Upper lobe of right lung (tissue), 1 donor: Measurements from ENCODE around the gene ARHGAP15. TPM values are rescaled to one million over a fixed set of nuclear protein-coding genes. Genes with fewer than 3 reads are reported as not detected.

Experiments
- ATAC-seq: fragments of 200-7000 bp; cut with Tn5 transposase; one replicate; pipeline ENCODE4 v1.9.1; 2020; ENCODE audit warnings: mild to moderate bottlenecking, moderate library complexity
- DNase-seq: peaks from one replicate; pipeline ENCODE4 v3.0.0-alpha.2; 2020
- H3K27ac ChIP-seq: fragments of 200-600 bp; one replicate; pipeline ENCODE4 v1.8.0; 2022
- H3K27me3 ChIP-seq: fragments of 200-600 bp; one replicate; pipeline ENCODE4 v1.8.0; 2022; ENCODE audit warnings: mild to moderate bottlenecking
- H3K36me3 ChIP-seq: fragments of 200-600 bp; one replicate; pipeline ENCODE4 v1.8.0; 2022
- H3K4me1 ChIP-seq: fragments of 200-600 bp; one replicate; pipeline ENCODE4 v1.8.0; 2022
- H3K4me3 ChIP-seq: fragments of 200-600 bp; one replicate; pipeline ENCODE4 v1.8.0; 2022; ENCODE audit warnings: mild to moderate bottlenecking
- H3K9me3 ChIP-seq: fragments of 200-600 bp; one replicate; pipeline ENCODE4 v1.8.0; 2022
- CTCF ChIP-seq: fragments of 200-600 bp; IDR thresholded peaks from one replicate; pipeline ENCODE4 v1.8.0; 2022; ENCODE audit warnings: antibody characterized with exemption
- intact Hi-C: fragments of 100-400 bp; cut with DNase I; formaldehyde crosslinking; loops from one replicate; pipeline ENCODE4 v1.11.0; 2022
- total RNA-seq: library from RNA; stranded (reverse); fragmentation: NEBNext Ultra II Directional; extraction: Animal tissue kit (Norgen Biotek cat#: 25700); gene quantifications from one replicate; pipeline ENCODE4 v1.2.1, GENCODE V29; 2021
- donor health status: DM: no; HTN: yes; CAD: no; lungs with severe emphysema.

The ARHGAP15 gene
- total RNA-seq, 1 donor from 2014 or later: 19.2 TPM

- DNase-seq (no peak), ATAC-seq (no peak)
- H3K4me1 ChIP-seq: no peaks in the 10 kb centered on the region
- TF ChIP-seq CTCF: no peak
- H3K27me3 ChIP-seq: no peaks in the 10 kb centered on the region
- H3K9me3 ChIP-seq: no peaks in the 10 kb centered on the region
- no peak overlapping the region for H3K4me3 ChIP-seq
- intact Hi-C loops: no loop called here
- H3K36me3 ChIP-seq: no peaks in the 10 kb centered on the region
- no peak overlapping the region for H3K27ac ChIP-seq
Observed at GRCh38 chr2:143280097-143280757, 151.0 kb downstream of the ARHGAP15 start.

GRCh38 chr2:143282684-143283083, 153.5 kb downstream of the ARHGAP15 start:
- H3K4me1 ChIP-seq: no peaks in the 10 kb centered on the region
- H3K4me3 ChIP-seq: no peak overlapping the region
- no peaks in the 10 kb centered on the region for H3K27me3 ChIP-seq
- no peaks in the 10 kb centered on the region for H3K36me3 ChIP-seq
- intact Hi-C loops: no loop called here
- DNase-seq (no peak), ATAC-seq (no peak)
- TF ChIP-seq CTCF: peak; percentile 27
- no peak overlapping the region for H3K27ac ChIP-seq
- H3K9me3 ChIP-seq: no peaks in the 10 kb centered on the region

GRCh38 chr2:143284087-143284675, 155.0 kb downstream of the ARHGAP15 start:
- no peaks in the 10 kb centered on the region for H3K4me1 ChIP-seq
- no peak overlapping the region for H3K4me3 ChIP-seq
- no peak for DNase-seq
- no peak overlapping the region for H3K27ac ChIP-seq
- H3K36me3 ChIP-seq: no peaks in the 10 kb centered on the region
- ATAC-seq: peak; percentile 78
- no peaks in the 10 kb centered on the region for H3K9me3 ChIP-seq
- intact Hi-C loops: no loop called here
- TF ChIP-seq CTCF: peak; percentile 62
- no peaks in the 10 kb centered on the region for H3K27me3 ChIP-seq

GRCh38 chr2:143289025-143289424, 159.8 kb downstream of the ARHGAP15 start:
- H3K9me3 ChIP-seq: no peaks in the 10 kb centered on the region
- H3K36me3 ChIP-seq: no peaks in the 10 kb centered on the region
- no peak for DNase-seq
- H3K27ac ChIP-seq: no peak overlapping the region
- ATAC-seq: no peak
- no peak for TF ChIP-seq CTCF
- H3K4me3 ChIP-seq: no peak overlapping the region
- H3K27me3 ChIP-seq: no peaks in the 10 kb centered on the region
- no peaks in the 10 kb centered on the region for H3K4me1 ChIP-seq
- intact Hi-C loops: no loop called here

- no peaks in the 10 kb centered on the region for H3K9me3 ChIP-seq
- H3K27ac ChIP-seq: no peak overlapping the region
- no peak overlapping the region for H3K4me3 ChIP-seq
- ATAC-seq (no peak), DNase-seq (no peak)
- H3K4me1 ChIP-seq: no peaks in the 10 kb centered on the region
- no peaks in the 10 kb centered on the region for H3K27me3 ChIP-seq
- intact Hi-C loops: no loop called here
- no peak for TF ChIP-seq CTCF
- H3K36me3 ChIP-seq: no peaks in the 10 kb centered on the region
Observed at GRCh38 chr2:143290221-143290620, 161.0 kb downstream of the ARHGAP15 start.
